ENCODE measurements around the gene ARMC7.
"Not testable (repeated sequence)": the region's sequence is repeated elsewhere in the genome, so short reads cannot be mapped to it uniquely, and the experiment has no call there.

Gene ARMC7

DNA sequence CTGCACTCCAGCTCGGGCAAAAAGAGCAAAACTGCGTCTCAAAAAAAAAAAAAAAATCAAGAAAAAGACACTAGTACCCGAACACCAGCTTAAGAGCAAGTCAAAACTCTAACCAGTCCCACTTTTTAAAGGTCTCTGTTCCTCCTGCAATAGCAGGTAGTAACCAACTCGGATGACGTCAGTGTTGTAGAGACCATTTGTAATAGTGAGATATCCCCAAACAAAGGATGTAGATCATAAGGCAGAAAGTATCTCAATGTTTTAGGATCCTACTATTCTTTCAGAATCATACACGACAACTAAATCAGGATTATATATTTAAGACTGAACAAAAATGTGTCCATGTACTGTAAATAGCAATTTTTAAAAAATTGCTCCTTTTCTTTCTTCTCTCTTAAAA is 42.2 kb downstream of the ARMC7 start:
- in situ Hi-C loops (cut with HindIII; ENCODE audit: low sequenced_read_pairs), result no loop called here

DNA sequence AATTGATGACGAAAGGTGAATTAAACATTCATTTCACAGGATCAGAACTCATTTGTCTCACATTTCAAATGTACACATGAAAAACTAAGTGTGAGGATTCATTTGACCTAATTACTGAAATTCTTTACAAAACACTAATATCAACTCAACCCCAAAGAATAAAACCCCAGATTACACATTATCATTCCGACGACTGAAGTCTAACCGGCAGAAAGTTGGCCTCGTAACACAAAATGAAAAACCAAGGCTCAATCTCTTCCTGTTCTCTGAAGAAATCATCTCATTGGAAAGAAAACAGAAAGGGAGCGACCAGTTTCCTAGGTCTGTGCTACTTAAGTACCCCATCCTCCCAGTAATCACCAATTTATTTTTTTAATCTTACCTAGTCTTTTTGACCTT is 42.8 kb downstream of the ARMC7 start:
- in situ Hi-C loops (cut with HindIII; ENCODE audit: low sequenced_read_pairs), result no loop called here

DNA sequence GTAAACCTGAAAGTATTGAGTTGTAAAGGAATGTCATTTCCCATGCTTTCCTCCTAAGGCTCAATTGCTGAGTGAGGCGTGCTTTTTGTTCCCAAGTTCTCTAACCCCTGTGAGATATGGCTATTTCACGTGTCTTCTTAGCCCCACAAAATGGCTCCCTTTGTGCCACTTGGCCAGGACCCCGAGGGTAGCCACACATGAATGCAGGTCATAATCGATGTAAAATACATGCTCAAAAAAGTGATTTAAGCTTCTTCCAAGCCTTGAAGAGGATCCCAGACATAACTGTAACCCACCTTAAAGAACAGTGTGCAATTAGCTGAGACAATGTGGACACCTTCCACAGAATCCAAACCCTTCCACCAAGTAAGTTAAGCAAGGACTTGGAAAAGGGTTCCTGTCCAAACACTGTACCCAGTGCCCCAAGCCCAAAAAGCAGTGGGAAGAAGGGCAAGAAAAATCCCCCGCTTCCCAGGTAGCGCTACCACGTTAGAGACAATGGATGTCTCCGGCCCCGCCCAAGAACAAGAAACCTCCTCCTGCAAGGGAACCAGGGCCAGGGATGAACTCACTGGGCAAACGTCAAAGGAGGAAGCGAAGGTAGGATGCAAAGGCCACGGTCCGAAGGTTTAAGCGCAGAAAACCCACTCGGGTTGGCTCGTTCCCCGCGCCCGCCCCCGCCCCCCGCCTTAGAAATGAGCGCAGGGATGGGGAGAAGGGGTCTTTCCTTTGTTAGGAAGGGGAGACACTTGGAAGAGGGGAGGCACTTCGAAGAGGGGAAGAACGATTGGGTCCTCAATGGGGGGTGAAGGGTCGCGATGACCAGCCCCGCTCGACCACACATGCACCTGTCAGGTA is 43.4 kb downstream of the ARMC7 start:
- in situ Hi-C loops (cut with HindIII; ENCODE audit: low sequenced_read_pairs), result no loop called here

DNA sequence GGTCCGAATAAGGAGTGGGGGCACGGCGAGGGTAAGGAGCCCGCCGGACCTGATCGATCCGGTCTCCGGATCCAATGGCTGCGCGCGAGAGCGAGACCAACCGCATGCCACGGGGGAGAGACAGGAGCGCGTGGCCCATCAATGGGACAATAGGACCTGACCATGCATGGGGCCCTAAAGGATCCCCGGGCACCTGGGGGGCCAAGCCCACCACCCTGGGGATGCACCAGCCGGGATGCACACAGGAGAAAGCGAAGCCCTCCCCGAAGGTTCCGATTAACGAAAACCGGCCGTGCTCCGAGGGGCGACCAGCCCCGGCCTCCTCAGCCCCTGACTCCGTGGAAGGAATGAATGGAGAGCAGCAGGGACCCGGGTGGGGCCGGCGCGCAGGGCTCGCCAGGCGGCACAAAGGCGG is 44.0 kb downstream of the ARMC7 start:
- in situ Hi-C loops (cut with HindIII; ENCODE audit: low sequenced_read_pairs), result no loop called here

DNA sequence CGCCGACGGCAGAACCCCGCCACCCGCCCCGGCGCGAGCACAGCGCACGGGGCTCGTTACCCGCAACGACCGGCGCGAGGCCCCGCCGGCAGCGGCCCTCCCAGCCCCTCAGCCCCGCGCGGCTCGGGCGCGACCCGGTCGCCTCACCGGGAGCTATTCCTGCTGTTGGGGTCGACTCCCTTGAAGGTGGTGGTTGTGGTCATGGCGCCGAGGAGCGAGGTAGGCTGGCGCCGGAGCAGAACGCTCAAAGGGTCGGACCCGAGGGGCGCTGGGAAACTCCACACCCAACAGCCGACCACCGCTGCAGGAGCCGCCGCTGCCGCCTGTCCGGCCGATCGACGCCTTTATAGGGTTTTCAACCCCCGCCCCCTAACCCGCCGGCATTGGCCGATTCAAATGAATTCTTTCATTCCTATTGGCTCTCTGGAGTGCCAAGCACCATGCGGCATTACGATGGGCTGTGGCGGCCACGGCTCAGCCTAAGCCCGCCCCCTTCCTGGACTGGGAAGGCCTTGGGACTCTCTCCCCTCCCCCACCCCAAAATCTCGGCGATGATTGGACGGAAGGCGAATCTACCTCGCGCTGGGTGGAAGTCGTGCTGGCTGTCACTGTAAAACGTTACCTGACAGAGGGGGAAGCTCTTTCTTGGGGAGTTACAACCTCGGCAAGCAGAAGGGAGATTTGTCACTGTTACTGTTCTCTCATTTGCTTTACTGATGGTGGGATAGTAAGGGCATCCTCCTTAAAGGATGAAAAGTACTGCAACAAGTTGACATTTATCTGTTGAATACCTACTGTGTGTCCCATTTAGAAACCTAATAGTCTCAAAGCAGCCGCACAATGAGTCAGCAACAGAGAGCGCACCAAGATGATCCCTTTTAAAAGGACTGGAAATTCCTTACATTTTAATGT is 44.7 kb downstream of the ARMC7 start, which contains the start of gene JPT1:
TSS of gene JPT1 (minus strand) at position 318 of the 912 bp plus-strand sequence. CDS start at position 203, 115 bp downstream.
- in situ Hi-C loops (cut with HindIII; ENCODE audit: low sequenced_read_pairs), result no loop called here

DNA sequence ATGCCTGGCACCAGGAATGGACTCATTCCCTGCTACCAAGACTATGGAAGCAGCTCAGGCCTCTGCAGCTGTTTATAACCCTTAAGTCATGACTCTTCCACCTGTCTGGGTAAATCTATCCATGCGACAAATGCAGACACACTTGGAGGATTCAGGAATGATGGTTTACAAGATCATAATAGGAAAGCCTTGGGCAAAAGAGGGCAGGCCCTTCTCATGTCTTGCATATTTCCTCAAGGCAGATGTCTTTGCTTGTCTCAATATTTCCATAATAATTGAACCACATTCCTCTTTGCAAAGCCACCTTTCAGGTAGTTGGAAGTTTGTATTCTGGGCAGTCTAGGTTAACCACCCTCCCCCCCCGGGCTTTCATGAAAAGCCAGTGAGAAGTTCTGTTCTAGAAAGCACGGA is 45.4 kb downstream of the ARMC7 start:
- in situ Hi-C loops (cut with HindIII; ENCODE audit: low sequenced_read_pairs), result no loop called here

DNA sequence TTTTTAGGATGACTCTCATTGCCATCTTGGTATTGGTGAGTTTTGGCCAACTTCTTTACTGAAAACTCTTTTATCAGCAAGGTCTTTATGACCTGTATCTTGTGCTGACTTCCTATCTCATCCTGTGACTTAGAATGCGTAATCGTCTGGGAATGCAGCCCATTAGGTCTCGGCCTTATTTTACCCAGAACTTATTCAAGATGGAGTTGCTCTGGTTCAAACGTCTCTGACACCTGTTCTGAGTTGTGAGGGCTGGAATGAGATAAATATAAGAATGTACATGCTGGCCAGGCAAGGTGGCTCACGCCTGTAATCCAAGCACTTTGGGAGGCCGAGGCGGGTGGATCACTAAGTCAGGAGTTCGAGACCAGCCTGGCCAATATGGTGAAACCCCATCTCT is 48.7 kb downstream of the ARMC7 start:
- in situ Hi-C loops (cut with HindIII; ENCODE audit: low sequenced_read_pairs), result not testable (repeated sequence)

DNA sequence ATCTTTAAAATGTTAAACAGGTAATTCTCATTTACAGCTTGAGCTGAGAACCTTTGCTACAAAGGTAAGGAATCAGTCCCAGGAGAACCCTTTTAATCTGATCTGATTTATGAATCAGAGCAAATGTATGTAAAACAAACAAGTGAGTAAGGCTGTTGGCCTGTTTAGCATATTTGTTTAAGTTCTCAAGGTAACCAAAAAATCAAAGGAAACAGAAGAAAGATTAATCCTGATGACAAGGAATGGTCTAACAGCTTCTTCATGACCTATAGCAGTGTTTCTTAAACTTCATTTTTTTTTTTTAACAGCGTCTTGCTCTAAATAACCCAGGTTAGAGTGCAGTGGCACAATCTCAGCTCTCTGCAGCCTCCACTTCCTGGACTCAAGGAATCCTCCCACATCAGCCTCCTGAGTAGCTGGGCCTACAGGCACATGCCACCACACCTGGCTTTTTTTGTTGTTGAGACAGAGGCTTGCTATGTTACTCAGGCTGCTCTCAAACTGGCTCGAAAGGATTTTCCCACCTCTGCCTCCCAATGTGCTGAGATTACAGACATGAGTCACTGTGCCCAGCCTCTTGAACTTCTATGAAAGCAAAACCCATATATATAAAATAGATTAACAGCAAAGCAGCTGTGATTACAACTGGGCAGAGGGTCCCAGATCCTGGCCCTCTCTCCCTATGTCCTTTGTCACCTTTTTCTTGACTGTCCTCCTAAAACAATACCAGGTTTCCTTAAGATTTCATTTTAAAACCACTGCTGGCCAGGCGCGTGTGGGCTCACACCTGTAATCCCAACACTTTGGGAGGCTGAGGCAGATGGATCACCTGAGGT is 49.6 kb downstream of the ARMC7 start:
- in situ Hi-C loops (cut with HindIII; ENCODE audit: low sequenced_read_pairs), result no loop called here

DNA sequence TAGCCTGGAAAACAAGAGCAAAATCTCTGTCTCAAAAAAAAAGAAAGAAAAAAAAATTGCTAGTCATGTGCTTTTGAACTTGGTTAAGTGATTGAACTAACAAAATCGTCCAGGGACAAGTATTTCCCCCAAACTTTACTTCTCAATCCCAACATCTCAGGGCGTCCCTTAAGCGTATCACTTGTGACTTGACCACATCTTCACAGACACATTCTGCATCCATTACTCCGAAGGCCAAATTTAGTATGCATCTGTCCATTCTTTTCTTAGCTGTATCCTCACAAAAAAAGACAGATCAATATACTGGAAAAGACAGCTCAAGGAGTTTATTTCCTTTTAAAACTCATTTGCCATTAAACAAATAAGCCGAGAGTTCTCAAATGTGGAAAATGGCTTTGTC is 50.4 kb downstream of the ARMC7 start:
- in situ Hi-C loops (cut with HindIII; ENCODE audit: low sequenced_read_pairs), result no loop called here

DNA sequence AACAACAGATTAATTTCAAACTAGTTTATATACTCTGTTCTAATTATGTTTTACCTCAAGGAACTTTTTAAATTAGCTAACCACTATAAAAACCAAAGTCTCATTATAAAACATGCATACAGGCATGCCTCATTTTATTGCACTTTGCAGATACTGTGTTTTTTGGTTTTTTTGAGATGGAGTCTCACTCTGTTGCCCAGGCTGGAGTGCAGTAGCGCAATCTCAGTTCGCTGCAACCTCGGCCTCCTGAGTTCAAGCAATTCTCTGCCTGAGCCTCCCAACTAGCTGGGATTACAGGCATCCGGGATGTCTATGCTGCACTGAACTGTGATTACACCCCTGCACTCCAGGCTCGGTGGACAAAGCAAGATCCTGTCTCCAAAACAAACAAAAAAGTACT is 53.3 kb downstream of the ARMC7 start:
- in situ Hi-C loops (cut with HindIII; ENCODE audit: low sequenced_read_pairs), result no loop called here

DNA sequence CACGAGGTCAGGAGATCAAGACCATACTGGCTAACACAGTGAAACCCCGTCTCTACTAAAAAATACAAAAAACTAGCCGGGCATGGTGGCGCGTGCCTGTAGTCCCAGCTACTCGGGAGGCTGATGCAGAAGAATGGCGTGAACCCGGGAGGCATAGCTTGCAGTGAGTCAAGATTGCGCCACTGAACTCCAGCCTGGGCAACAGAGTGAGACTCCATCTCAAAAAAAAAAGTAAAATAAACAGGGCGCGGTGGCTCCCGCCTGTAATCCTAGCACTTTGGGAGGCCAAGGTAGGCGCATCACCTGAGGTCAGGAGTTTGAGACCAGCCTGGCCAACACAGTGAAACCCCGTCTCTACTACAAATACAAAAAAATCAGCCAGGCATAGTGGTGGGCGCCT is 54.8 kb downstream of the ARMC7 start:
- in situ Hi-C loops (cut with HindIII; ENCODE audit: low sequenced_read_pairs), result not testable (repeated sequence)

DNA sequence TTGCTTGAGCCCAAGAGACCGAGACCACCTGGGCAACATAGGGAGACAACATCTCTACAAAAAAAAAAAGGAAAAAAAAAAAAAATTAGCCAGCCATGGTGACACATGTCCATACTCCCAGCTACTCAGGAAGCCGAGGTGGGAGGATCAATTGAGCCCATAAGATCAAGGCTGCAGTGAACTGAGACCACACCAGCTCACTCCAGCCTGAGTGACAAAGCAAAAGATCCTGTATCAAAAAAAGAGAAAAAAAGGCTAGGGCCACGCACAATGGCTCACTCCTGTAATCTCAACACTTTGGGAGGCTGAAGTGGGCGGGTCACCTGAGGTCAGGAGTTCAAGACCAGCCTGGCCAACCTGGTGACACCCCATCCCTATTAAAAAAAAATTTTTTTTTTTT is 59.2 kb downstream of the ARMC7 start:
- in situ Hi-C loops (cut with HindIII; ENCODE audit: low sequenced_read_pairs), result no loop called here

DNA sequence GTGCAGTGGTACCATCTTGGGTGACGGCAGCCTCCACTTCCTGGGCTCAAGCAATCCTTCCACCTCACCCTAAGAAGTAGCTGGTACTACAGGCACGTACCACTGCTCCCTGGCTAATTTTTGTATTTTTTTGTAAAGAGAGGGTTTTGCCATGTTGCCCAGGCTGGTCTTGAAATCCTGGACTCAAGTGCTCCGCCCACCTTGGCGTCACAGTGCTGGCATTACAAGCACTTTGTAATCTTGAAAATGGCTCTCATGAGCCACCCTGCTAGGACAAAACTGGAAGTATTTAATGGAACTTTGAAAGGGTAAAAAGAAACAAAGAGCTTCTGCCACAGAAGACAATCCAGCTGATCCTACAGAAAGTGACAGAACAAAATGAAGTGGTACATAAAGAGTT is 63.8 kb downstream of the ARMC7 start:
- in situ Hi-C loops (cut with HindIII; ENCODE audit: low sequenced_read_pairs), result no loop called here

DNA sequence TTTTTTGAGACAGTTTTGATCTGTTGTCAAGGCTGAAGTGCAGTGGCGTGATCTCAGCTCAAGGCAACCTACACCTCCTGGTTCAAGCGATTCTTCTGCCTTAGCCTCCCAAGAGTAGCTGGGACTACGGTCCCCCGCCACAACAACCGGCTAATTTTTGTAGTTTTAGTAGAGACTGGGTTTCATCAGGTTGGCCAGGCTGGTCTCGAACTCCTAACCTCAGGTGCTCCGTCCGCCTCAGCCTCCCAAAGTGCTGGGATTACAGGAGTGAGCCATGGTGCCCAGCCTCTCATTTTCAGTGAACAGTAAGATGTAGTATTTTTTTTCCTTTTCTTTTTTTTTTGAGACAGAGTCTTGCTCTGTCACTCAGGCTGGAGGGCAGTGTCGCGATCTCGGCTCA is 65.2 kb downstream of the ARMC7 start:
- in situ Hi-C loops (cut with HindIII; ENCODE audit: low sequenced_read_pairs), result no loop called here

DNA sequence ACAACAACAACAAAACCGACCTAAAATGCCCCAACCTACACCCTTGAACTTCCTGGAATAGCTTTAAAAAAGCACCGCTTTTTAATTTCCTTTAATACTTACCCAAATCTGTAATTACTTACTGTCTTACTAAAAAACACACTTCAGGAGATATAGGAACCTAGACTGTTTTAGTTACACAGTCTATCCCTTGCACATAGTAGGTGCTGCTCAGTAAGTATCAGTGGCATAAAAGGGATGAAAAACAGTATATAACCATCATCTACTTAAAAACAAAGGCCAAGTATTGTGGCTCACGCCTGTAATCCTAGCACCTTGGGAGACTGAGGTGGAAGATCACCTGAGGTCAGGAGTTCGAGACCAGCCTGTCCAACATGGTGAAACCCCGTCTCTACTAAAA is 66.9 kb downstream of the ARMC7 start:
- in situ Hi-C loops (cut with HindIII; ENCODE audit: low sequenced_read_pairs), result no loop called here

DNA sequence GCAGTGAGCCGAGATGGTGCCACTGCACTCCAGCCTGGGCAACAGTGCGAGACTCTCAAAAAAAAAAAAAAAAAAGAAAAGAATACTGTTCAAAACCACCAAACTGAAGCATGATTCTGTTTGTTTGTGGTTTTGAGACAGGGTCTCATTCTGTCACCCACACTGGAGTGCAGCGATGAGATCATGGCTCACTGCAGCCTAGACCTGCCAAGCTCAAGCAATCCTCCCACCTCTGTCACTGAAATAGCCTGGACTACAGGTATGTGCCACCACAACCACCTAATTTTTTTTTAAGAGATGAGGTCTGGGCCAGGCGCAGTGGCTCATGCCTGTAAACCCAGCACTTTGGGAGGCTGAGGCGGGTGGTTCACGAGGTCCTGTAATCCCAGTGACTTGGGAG is 68.7 kb downstream of the ARMC7 start:
- in situ Hi-C loops (cut with HindIII; ENCODE audit: low sequenced_read_pairs), result no loop called here
